K562 (cell line): ENCODE measurements around the gene SFT2D2. TPM values are rescaled to one million over a fixed set of nuclear protein-coding genes. Genes with fewer than 3 reads are reported as not detected.

ENCODE experiments used
- TARDBP ChIP-seq: fragments of 450-650 bp; IDR thresholded peaks from 2 replicates; pipeline ENCODE4 v1.6.1; 2016
- THRB ChIP-seq: fragments of 450-650 bp; formaldehyde crosslinking; conservative IDR thresholded peaks from 2 replicates; pipeline ENCODE4 v1.4.0; 2022; ENCODE audit warnings: mild to moderate bottlenecking, missing genetic modification characterization
- ZNF175 ChIP-seq: fragments of 200-800 bp; sonication (Bioruptor generic); IDR thresholded peaks from 2 replicates; pipeline ENCODE4 v1.6.1; 2016; ENCODE audit warnings: low read depth, mild to moderate bottlenecking, missing genetic modification characterization, missing compliant biosample characterization
- ZNF318 ChIP-seq, 2 experiments: fragments of 450-650 bp; IDR thresholded peaks; 2 replicates each; pipeline ENCODE4 v1.6.1; 2016; ENCODE audit warnings: mild to moderate bottlenecking in 2 of 2, borderline replicate concordance in 1 of 2, low read depth in 1 of 2, moderate library complexity in 1 of 2
- polyA plus RNA-seq, 8 experiments: library from polyadenylated mRNA; depleted of rRNA in 4 of 8; stranded (reverse) in 5 of 8; unstranded in 3 of 8; fragments of >200 nt; fragmentation: Nextera tagmentation in 2 of 8; fragmentation: Illumina TruSeq in 1 of 8; extraction: Ambion mirVana in 2 of 8; extraction: Trizol in 1 of 8; gene quantifications; 2 replicates each; pipeline versions ENCODE4 v1.2.1 to v1.2.3, GENCODE V29; 2011 to 2014; ENCODE audit warnings: inconsistent platforms in 1 of 8, missing spikeins in 1 of 8
- total RNA-seq, 7 experiments: library from RNA; depleted of rRNA in 6 of 7; stranded (reverse); fragments of >200 nt in 6 of 7; fragmentation: Illumina TruSeq in 2 of 7; extraction: Trizol in 2 of 7; gene quantifications; 2 replicates each; pipeline versions ENCODE4 v1.2.1 to v1.2.3, GENCODE V29; 2011 to 2021; ENCODE audit warnings: low replicate concordance in 1 of 7

Gene SFT2D2
- total and polyA plus RNA-seq, 9 of the 15 experiments (the other 6 are each of a cell fraction or from before 2014, with no cell fraction given), result 3.4 to 50.1 (median 21.6) TPM

- TF ChIP-seq ZNF318 (IDR thresholded peaks at IDR 0.05; ENCODE audit: borderline replicate concordance in 1 of 2, low read depth in 1 of 2), result 0 out of 4 replicates have a peak, but pooled peaks of 1 of the 2 experiments have one; percentile 73
- no peak for TF ChIP-seq THRB (CRISPR knock-in tag)
- TF ChIP-seq TARDBP, result peak; percentile 66; the same call in 1 of the 2 replicates
- peak; percentile 71; the same call in 1 of the 2 replicates for TF ChIP-seq ZNF175
Observed at GRCh38 chr1:168288311-168289052, 62.7 kb downstream of the SFT2D2 start (continued).
